ENCODE results near the gene ZNRF3.

- TF ChIP-seq CTCF (IDR thresholded peaks at IDR 0.05) (no peak), POLR2A (IDR thresholded peaks at IDR 0.05) (no peak)
These were observed 98.6 kb downstream of the ZNRF3 start for GRCh38 chr22:28981818-28982499.
